Stimulated activated CD4-positive, alpha-beta T cell treated with anti-CD3 and anti-CD28 coated beads, Interleukin-12 subunit alpha, Interleukin-12 subunit beta, amount 100 ng/mL, for 4 hours (primary cell): ENCODE measurements around the gene ELOB.

Experiments
- DNase-seq: peaks from one replicate; pipeline ENCODE4 v3.0.0-alpha.2; 2020

Gene ELOB

DNA sequence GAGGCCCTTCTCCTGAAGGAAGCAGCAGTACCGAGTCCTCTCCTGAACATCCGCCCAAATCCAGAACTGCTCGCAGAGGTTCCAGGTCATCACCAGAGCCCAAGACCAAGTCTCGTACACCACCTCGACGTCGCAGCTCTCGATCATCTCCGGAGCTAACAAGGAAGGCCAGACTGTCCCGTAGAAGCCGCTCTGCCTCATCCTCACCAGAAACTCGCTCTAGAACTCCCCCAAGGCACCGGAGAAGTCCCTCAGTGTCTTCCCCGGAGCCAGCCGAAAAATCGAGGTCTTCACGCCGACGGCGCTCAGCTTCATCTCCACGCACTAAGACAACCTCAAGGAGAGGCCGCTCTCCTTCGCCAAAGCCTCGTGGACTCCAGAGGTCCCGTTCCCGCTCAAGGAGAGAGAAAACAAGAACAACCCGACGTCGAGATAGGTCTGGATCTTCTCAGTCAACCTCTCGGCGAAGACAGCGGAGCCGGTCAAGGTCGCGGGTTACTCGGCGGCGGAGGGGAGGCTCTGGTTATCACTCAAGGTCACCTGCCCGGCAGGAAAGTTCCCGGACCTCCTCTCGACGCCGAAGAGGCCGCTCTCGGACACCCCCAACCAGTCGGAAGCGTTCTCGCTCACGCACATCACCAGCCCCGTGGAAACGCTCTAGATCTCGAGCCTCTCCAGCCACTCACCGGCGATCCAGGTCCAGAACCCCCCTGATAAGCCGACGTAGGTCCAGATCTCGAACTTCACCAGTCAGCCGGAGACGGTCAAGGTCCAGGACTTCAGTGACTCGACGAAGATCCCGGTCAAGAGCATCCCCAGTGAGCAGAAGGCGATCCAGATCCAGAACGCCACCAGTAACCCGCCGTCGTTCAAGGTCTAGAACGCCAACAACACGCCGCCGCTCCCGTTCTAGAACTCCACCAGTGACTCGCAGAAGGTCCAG lies 11.3 kb downstream of the ELOB start:
- DNase-seq = no peak

DNA sequence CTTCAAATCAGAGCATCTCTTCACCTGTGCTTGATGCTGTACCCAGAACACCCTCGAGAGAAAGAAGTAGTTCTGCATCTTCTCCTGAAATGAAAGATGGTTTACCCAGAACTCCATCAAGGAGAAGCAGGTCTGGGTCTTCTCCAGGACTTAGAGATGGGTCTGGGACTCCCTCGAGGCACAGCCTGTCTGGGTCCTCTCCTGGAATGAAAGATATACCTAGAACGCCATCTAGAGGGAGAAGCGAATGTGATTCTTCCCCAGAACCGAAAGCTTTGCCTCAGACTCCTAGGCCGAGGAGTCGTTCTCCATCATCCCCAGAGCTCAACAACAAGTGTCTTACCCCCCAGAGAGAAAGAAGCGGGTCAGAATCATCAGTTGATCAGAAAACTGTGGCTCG lies 12.4 kb downstream of the ELOB start:
- no peak for DNase-seq

DNA sequence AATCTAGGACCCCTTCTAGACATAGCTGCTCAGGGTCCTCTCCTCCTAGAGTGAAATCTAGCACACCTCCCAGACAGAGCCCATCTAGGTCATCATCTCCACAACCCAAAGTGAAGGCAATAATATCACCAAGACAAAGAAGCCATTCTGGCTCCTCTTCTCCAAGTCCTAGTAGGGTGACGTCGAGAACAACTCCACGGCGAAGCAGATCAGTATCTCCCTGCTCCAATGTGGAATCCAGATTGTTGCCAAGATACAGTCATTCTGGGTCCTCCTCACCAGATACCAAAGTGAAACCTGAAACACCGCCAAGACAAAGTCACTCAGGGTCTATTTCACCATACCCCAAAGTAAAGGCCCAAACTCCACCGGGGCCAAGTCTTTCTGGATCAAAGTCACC lies 13.9 kb downstream of the ELOB start:
- DNase-seq = no peak

DNA sequence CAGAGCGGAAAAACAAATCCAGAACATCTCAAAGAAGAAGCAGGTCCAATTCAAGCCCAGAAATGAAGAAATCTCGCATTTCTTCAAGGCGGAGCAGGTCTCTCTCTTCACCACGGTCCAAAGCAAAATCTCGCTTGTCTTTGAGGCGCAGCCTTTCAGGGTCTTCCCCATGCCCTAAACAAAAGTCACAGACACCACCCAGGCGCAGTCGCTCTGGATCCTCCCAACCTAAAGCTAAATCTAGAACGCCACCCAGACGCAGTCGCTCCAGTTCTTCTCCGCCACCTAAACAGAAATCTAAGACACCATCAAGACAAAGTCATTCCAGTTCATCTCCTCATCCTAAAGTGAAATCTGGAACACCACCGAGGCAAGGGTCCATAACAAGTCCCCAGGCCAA lies 14.4 kb downstream of the ELOB start:
- no peak for DNase-seq

DNA sequence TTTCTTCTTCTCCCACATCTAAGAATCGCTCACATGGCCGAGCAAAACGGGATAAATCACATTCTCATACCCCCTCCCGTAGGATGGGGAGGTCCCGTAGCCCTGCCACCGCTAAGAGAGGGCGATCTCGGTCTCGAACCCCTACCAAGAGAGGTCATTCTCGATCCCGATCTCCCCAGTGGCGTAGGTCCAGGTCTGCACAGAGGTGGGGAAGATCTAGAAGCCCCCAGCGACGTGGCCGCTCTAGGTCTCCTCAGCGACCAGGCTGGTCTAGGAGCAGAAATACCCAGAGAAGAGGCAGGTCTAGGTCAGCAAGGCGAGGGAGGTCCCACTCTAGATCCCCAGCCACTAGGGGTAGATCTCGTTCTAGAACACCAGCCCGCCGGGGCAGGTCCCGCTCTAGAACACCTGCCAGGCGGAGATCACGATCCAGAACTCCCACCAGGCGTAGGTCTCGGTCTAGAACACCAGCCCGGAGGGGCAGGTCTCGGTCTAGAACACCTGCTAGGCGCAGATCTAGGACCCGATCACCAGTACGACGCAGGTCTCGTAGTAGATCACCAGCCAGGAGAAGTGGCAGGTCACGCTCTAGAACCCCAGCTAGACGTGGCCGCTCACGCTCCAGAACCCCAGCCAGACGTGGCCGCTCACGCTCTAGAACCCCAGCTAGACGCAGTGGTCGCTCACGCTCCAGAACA lies 15.0 kb downstream of the ELOB start:
- DNase-seq = no peak

DNA sequence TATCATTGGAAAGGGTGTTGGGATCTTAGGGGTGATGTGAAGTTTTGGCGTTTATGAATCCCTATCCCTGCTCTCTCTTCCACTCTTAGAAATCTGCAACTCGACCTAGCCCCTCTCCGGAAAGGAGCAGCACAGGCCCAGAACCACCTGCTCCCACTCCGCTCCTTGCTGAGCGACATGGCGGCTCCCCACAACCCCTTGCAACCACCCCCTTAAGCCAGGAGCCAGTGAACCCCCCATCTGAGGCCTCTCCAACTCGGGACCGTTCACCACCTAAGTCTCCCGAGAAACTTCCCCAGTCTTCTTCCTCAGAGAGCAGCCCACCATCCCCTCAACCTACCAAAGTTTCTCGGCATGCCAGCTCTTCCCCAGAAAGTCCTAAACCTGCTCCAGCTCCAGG lies 15.6 kb downstream of the ELOB start:
- no peak for DNase-seq

DNA sequence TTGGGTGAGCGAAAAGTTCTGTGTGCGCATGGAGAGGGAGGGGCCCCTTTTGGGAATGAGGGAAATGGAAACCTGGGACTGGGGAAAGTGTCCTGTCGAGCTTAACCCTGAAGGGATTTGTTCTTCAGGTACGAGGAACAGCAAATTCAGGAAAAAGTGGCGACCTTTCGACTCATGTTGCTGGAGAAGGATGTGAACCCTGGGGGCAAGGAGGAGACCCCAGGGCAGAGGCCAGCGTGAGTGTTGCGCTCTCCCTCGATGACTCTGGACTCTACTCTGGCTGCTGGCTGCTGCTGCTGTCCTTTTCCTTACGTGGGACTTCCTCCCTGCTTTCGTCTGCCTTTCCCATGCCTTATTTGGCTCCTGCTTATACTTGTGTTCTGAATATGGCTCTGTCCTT lies 19.7 kb downstream of the ELOB start:
- no peak for DNase-seq

DNA sequence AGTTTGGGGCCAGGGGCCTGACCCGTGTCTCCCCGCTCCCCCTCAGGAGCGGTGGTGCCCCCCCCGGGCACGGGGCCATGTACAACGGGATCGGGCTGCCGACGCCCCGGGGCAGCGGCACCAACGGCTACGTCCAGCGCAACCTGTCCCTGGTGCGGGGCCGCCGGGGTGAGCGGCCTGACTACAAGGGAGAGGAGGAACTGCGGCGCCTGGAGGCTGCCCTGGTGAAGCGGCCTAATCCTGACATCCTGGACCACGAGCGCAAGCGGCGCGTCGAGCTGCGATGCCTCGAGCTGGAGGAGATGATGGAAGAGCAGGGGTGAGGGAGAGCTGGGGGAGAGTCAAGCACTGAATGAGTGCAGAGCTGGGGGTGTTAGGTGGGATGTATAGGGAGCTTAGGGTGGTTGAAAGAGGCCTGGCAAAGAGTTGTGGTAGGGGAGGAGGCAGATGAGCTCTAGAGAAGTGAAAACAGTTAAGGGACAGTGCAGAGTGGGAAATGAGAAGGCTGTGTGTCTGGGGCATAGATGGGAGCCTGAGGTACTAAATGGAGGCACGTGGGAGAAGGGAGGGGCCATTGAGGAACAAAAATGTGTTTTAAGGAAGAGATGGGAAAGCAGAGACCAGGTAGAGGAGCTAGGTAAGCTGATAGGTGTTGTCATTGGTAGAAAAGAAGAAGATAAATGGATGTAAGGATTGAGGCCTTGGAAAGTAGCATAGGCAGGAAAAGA lies 20.6 kb downstream of the ELOB start:
- no peak for DNase-seq

DNA sequence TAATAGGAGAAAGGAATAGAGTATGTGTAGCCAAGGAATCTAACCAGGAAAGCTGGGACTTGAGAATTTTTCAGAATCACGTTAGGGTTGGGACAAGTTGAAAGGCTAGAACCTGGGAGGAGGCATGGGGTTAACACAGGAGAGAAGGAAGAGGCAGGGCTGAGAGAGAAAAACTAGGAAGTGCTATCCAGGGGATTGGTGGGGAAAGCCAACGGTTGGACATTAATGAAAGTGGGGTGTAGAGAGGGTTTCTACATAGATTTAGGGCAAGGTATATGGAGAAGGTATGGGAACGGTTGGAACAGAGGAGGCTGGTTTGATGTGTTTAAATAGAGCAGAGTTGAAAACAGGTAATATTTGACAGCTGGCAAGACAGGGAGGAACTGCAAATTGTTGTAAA lies 21.9 kb downstream of the ELOB start:
- no peak for DNase-seq

DNA sequence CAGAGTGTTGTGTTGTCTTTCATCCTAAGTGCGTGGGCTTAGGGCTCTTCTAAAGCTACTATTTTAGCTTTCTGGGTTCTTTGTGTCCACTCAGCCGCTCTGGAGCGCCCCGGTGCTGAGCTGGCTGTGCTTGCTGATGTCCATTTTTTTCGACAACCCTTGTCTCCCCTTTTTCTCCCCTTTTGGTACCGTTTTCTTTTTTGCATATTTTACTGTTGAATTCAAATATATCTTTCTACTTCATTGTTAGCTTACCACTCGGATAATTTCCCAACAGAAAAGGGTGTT lies 23.4 kb downstream of the ELOB start:
- no peak for DNase-seq

DNA sequence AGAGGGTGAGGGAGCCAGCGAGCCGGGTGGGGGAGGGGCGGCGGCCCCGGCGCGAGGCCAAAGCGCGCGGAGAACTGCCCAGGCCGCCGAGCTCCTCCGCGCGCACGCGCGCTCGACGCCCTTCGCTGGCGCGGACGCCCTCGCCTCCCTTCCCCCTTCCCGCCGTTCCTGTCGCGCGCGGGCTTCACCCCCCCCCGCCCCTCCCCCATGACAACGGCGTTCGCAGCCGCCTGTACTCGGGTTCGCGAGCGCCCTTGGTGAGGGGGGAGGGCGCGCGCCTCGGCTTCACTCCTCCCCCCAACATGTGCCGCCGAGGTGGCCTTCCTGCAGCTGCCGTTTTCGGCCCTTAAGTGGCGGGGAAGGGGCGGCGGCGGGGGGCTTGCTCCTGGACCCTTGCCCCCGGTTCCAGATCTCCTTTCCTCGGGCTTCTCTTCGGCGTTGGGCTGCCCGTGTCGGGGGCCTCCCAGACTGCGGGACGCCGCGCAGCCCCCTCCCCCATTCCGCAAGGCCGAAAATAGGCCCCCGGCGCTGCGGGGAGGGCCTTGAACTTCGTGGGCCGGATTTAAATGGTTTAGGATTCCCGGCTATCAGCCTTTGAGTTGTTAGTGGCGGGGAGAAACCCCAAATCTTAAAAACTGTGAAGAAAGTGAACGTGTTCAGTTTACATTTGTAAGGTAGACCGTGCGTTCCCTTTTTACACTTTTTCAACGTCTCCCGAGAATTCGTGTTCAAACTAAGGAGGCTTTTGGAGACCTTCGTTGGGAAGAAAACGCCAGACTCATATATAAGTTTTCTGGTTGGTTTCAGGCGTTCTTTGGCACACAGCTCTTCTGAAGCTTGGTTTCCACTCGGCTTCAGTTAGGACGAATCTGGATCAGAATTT lies 24.0 kb downstream of the ELOB start:
- peak; percentile 67 for DNase-seq

DNA sequence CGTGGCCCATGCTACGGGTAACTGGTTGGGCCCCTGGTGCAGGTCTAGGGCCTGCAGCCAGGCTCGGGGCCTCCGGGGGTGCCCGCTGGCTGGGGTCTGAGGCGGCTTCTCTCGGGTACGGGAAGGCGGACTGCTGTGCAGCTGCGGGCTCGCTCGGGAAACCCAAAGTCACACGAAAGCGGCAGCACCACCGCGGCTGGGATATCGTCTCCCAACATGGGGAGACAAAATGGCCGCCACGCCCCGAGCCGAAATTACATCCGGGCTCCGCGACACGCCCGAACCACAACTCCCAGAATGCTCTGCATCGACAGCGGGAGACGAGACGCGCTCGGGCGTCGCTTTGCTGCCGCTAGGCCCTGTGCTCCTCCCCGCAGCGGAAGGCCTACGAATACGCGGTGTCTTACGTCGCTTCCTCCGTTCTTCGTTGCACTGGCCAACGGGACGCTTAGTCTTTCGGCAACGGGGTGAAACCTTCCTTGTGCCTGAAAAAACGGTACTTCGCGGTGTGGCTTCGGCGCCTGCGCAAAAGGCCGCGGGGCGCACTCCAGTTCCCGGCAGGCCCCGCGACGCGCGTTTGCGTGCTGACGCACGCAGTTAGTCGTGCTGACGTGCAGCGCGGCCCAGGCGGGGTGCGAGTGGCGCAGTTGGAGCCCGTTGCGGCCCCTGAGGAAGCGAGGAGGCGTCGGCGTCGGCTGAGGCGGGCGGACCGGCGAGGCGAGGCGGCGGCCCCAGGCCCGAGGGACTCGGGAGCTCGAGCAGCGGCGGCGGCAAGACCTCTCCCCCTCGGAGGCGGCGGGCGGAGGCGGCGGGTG lies 24.8 kb downstream of the ELOB start, which contains the start of gene SRRM2:
Gene SRRM2, plus strand, starts transcription at position 604 of the 815 bp plus-strand sequence. CDS start 3,727 bp downstream, outside the sequence.
- DNase-seq = peak; percentile 89

DNA sequence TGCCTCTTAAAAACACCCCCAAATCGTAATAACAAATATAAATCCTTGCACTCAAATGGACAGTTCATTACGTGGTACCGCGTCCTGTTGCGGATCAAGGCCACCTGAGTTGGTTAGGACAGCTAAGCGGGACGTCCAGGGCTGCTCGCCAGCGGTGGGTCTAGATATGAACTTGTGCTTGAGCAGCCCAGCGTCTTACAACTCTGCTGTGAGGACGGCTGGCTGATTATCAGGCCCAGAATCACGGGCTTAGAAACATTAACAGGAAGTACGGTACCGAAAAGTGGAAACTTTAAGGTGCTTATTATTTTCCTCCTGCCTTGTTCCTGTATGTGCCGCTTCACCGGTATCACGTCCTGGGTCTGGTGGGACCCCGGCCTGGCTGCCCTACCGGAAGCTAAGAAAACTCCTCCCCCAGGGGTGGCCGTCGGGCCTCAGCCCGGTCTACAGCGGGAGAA lies 25.5 kb downstream of the ELOB start:
- no peak for DNase-seq

DNA sequence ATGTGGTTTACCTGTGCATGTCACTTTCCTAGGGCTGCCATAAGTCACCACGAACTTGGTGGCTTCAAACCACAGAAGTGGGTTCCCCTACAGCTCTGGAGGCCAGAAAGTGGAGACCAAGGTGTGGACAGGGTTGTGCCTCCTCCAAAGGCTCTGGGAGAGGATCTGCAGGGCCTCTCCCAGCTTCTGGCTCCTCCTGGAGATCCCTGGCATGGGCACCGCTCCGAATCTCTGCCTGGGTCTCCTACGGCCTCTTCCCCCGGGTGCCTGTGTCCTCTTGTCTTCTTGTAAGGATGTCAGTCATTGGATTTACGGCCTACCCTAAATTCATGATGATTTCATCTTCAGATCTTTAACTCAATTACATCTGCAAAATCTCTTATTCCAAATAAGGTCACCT lies 27.1 kb downstream of the ELOB start:
- no peak for DNase-seq

DNA sequence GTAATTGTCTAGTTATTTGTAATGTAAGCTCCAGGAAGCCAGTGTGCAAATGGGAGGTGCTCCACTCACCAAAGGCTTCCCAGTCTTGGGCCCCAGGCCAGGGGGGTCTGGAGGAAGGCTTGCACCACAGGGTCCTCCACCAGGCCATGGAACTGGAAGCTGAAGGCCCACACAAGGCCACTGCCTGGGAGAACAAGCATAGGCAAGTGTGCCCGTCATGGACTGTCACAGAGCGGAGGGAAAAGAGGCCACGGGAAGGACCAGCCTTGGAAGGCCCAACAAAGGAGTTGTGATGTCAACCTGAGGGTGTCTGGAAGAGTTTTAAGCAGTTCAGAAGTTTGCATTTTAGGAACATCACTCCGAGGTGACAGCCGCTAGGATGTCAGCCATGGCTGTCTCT lies 27.6 kb downstream of the ELOB start:
- no peak for DNase-seq

DNA sequence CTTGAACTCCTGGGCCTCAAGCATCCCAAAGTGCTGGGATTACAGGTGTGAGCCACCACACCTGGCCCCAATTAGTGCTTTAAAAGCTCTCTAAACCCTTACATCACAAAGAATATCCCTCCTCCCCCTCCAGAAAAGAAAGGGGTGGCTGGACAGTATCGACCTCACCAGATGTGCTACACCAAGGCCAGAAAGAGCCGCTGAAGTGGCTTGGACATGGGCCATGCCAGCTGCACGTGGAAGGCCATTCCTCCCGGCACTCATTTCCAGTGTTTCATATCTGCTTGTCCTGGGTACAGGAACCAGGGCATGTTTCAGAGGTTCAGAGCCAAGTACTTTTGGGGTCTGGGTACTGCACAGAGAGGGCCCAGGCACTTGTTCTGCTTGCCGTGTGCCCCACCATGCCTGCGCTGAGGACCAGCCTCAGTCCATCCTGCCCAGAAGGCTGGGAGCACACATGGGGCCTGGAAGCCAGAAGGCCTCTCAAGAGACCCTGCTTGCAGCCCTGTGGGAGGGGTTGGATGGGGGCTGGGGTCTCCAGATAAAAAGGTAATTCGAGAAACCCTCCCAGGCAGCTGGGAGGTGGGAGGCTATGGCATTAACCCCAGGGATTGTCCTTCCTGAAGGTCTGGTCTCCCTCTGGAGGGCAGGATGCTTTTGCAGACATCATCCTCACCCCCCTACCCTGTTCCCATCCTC lies 28.2 kb downstream of the ELOB start:
- DNase-seq = no peak

DNA sequence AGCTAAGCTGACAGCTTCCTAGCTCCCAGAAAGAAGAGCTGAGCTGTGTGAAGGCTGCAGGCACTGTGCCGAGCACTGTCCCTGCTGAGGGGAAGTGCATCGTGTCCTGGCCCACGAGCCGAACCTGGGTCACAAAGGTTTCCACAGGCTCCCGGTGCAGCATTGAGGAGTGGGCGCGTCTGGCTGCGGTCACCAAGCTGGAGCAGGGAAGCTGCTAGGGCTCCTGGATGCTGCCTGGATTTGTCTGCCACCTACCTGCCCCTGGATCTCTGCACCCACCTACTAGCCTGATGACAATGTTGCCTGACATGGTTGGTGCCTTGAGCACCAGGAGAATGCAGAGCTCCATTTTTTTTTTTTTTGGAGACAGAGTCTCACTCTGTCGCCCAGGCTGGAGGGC lies 31.1 kb downstream of the ELOB start:
- no peak for DNase-seq

DNA sequence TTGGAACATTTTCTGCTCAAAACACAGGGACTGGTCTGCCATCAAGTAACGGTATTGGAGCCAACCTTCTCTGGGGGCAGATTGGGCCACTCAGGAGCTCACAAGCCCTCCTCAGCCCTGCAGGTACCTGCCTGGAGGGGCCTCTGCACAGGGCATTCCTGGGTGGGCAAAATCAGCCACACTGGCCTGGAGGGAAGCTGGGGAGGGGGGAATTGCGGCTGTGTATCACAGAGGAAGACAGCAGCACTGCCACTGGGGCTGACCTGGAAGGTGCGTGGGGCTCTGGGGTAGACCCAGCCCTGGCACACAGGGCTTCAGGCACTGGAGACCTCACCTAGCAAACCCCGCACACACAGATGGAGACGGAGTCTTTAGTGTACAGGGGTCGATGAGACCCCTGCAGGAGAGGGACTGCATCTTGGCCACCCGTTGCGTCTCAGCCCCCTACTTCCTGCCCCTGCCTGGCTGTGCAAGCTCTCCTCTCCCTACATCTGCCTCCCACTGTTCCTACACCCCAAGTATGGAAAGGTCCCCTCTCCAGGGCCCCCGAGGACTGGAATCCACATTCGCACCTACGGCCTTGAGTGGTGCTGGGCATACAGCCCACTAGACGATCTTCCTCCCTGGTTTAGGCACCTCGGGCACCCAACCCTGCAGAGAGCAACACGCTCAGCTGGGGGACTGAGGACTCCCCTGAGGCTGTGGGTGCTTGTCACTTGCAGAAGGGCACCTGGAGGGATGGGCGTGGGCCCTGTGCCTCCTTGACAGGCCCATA lies 31.8 kb downstream of the ELOB start:
- no peak for DNase-seq

DNA sequence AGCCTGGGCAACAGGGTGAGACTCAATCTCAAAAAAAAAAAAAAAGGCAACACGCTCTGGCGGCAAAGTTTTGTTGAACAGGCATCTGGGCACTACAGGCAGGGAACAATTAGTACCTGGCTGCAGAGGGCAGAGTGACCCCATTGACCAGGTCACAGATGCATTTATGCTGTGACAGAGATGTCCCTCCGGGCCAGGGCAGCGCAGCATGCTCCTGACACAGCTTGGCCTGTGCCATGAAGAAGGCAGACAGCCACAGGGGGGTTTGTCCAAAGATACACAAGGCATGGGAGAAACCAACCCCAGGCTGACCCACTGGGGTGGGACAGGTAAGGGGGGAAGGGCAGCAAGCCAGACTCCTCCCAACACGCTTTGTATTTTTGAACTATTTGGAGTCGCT lies 32.4 kb downstream of the ELOB start:
- no peak for DNase-seq
